GM12873 (cell line): ENCODE data around the gene KIAA1671.

Experiments used
- CTCF ChIP-seq: IDR thresholded peaks from 2 replicates; pipeline ENCODE4 v1.5.1; 2012; ENCODE audit warnings: low read depth, mild to moderate bottlenecking, moderate library complexity, low read length, control low read depth; ENCODE audit not compliant: insufficient read depth; ENCODE audit errors: missing control alignments

KIAA1671 gene

DNA sequence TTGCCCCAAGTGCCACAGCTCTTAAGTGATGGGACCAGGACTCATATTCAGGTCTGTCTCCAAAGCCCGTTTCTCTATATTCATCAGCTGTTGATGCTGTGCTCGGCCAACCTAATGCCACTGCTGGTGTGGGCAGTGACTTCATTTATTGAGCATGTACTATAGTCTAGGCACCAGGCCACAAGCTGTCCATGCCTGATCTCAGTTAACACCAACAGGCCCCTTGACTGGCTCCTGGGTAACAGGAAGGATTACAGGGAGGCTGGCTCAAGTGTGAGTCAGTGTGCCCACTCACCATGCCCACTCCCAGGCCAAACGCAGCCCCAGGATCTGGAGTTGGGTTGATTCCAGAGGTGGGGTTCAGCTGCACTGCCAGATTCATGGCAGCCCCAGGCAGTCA lies 258.3 kb downstream of the KIAA1671 start:
- no peak for TF ChIP-seq CTCF

DNA sequence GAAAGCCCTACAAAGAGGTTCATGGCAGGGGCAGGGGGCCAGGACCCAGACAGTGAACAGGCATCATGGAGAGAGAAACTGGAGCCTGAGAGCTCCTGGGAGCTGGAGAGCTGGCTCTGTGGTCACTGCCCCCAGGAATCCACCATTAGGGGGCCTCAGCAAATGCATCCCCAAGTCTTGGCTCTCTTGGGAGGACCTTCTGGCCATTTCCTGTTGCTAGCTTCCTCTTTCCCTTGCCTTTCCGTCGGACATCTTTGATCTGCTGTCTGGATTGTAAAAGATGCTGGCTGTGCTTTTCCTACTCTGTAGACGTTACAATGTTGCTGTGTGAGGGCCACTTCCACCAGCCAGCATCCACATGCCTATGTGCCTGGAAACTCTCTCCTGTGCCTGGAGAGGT lies 259.8 kb downstream of the KIAA1671 start:
- TF ChIP-seq CTCF = no peak

DNA sequence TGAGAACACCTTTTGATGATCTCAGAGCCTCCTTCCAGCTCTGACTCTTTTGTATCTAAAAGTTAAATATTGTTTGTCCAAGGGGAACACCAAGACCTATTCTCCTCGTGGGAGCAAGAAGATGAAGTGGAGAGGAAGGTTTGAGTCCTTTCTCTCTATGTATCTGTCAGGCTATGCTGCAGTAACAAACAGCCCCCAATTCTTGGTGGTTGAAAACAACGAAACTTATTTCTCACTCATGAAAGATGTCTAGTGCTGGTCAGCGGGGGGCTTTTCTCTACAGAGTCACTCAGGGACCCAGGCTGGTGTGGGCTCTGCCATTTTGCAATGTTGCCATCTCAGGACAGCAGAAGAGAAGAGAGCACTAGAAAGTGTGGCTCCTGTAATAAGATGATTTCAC lies 260.7 kb downstream of the KIAA1671 start:
- TF ChIP-seq CTCF = no peak

DNA sequence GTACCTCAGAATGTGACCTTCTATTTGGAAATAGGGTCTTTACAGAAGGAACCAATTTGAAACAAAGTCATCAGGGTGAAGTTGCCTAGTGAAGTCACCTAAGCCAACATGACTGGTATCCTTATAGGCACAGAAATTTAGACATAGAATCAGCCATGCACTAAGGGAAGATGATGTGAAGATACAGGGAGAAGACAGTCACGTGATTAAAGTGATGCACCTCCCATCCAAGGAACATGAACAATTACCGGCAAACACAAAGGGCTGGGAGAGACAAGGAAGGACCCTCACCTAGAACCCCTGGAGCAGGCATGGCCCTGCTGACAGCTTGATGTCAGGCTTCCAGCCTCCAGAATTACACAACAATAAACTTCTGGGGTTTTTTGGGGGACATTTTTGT lies 263.7 kb downstream of the KIAA1671 start:
- no peak for TF ChIP-seq CTCF

DNA sequence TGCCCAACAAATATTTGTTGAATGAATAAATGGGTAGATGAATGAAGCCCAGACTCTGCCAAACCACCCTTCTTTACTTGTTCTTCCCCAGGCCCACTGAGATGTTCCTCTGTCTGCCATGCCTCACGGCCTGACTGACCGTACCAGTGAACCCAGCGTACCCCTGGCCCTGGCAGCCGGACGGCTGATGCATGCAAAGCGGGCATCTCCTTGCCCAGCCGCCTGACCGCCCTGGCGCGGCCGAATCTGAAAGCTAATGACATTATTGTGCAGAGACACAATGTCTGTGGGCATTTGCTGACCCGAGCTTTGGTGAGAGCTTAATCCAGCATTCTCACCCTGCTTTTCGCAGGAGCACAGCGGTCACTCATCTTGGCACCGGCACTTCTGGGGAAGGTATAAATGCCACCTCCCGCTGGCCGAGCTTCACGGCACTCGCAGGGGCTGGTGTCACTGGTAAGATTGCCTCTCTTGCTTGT lies 266.7 kb downstream of the KIAA1671 start, which contains the start of gene CRYBB2:
Gene CRYBB2 (plus strand): TSS at position 429 of the 479 bp plus-strand sequence. CDS start 1,791 bp downstream, outside the sequence.
- TF ChIP-seq CTCF = no peak

DNA sequence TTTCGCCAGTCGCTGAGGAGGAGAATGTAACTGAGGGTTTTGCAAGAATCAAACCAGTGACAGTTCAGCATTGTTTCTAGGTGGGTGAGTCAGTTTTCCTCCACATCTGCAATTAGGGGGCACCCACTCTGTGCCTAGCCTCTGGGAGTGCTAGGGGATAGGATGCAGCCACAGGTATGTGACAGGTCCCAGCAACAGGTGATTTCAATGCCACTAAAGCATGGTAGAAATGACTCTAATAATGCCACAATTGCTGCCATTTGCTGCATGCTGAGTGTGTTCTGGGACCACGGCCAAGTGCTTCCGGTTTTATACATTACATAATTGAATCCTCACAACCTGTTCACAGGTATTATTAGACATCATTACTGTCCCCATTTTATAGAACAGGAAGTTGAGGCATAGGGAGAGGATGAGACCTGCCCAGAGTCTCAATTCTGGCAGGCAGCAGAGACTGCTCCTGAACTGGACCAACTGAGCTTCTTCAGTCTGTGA lies 267.5 kb downstream of the KIAA1671 start:
- TF ChIP-seq CTCF = no peak

DNA sequence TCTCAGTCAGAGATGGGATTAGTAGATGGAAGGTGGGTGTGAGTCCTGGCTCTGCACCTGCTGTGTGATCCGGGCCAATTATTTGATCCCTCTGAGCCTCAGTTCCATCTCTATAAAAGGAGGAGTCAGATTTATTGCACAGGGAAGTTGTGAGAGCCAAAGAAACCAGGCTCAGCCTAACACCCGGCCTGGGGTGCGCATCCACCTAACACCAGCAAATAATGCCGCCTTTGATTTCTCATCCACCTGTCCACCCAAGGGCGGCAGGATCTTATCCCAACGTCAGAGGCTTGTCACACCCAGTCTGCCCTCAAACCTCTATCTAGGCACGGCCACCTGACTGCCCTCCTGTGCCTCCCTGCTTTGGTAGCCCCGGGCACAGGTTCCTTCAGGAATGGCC lies 269.3 kb downstream of the KIAA1671 start:
- TF ChIP-seq CTCF = no peak
